Lung (tissue), 12 donors: Measurements from ENCODE around the gene DGAT2L6. TPM values are rescaled to one million over a fixed set of nuclear protein-coding genes. Genes with fewer than 3 reads are reported as not detected.
A peak's percentile ranks its signal among the peaks of the same experiment; 100 is the strongest.
"Not testable (repeated sequence)": the region's sequence is repeated elsewhere in the genome, so short reads cannot be mapped to it uniquely, and the experiment has no call there.

Source experiments
- ATAC-seq: fragments of 200-7000 bp; cut with Tn5 transposase; one replicate; pipeline ENCODE4 v1.9.1; 2020; ENCODE audit warnings: moderate number of reproducible peaks; ENCODE audit not compliant: insufficient read depth, low FRiP score
- DNase-seq, 3 donors: peaks; one replicate each; pipeline ENCODE4 v3.0.0-alpha.2; 2013 to 2017
- H3K27ac ChIP-seq, 2 donors: one replicate each; pipeline ENCODE4 v1.5.1; 2013; ENCODE audit warnings: mild to moderate bottlenecking in 2 of 2, moderate library complexity in 2 of 2, control low read depth in 1 of 2, inconsistent platforms in 1 of 2, low read depth in 1 of 2, low read length in 1 of 2
- H3K27me3 ChIP-seq, 3 donors: one replicate each; pipeline ENCODE4 v1.5.1; 2013; ENCODE audit warnings: low read length in 2 of 3; ENCODE audit not compliant: control insufficient read depth in 3 of 3, insufficient read depth in 3 of 3
- H3K36me3 ChIP-seq, 4 donors: one replicate each; pipeline ENCODE4 v1.5.1; 2013; ENCODE audit warnings: low read length in 4 of 4, mild to moderate bottlenecking in 1 of 4, moderate library complexity in 1 of 4; ENCODE audit not compliant: control insufficient read depth in 4 of 4, insufficient read depth in 4 of 4
- H3K4me1 ChIP-seq, 5 donors: one replicate each; pipeline ENCODE4 v1.5.1; 2013; ENCODE audit warnings: low read length in 5 of 5, mild to moderate bottlenecking in 2 of 5, moderate library complexity in 1 of 5; ENCODE audit not compliant: control insufficient read depth in 5 of 5, insufficient read depth in 5 of 5
- H3K4me3 ChIP-seq: one replicate; pipeline ENCODE4 v1.5.1; 2013; ENCODE audit warnings: mild to moderate bottlenecking, control low read depth, moderate library complexity
- H3K9ac ChIP-seq, 2 donors: one replicate each; pipeline ENCODE4 v1.5.1; 2013; ENCODE audit warnings: low read length in 2 of 2, control low read depth in 1 of 2; ENCODE audit not compliant: insufficient read depth in 1 of 2
- H3K9me3 ChIP-seq, 4 donors: one replicate each; pipeline ENCODE4 v1.5.1; 2013; ENCODE audit warnings: low read length in 3 of 4, mild to moderate bottlenecking in 1 of 4, moderate library complexity in 1 of 4; ENCODE audit not compliant: control insufficient read depth in 4 of 4, insufficient read depth in 3 of 4
- WGBS, 2 donors: extraction: QIAGEN DNeasy Blood & Tissue Kit; methylation state at CpG; one replicate each; pipeline ENCODE4 v1.1.7; 2013; 5-methylcytosine and 5-hydroxymethylcytosine counted together
- polyA plus RNA-seq, 2 donors: library from polyadenylated mRNA; stranded (reverse); fragments of 200-250 nt; gene quantifications; one replicate each; pipeline ENCODE4 v1.2.1, GENCODE V29; 2013
- total RNA-seq, 2 donors: library from RNA; depleted of rRNA in 1 of 2; stranded (reverse); fragments of >200 nt in 1 of 2; gene quantifications; one replicate each; pipeline ENCODE4 v1.2.1, GENCODE V29; 2014 to 2021
- TF ChIP-seq, protein P1 (sequence below): IDR thresholded peaks from 2 replicates; pipeline ENCODE4 v1.5.1; 2012; ENCODE audit warnings: mild to moderate bottlenecking; ENCODE audit errors: control extremely low read depth, extremely low read depth
- donor health status: control.
- donor health status: control.
- donor health status: Bipolar disorder and iron deficiency.
- donor health status: healthy.
- donor health status: DM: yes; HTN: yes; CAD: no.

Gene DGAT2L6
- total and polyA plus RNA-seq, 4 donors = not detected

- TF ChIP-seq, protein P1, sequence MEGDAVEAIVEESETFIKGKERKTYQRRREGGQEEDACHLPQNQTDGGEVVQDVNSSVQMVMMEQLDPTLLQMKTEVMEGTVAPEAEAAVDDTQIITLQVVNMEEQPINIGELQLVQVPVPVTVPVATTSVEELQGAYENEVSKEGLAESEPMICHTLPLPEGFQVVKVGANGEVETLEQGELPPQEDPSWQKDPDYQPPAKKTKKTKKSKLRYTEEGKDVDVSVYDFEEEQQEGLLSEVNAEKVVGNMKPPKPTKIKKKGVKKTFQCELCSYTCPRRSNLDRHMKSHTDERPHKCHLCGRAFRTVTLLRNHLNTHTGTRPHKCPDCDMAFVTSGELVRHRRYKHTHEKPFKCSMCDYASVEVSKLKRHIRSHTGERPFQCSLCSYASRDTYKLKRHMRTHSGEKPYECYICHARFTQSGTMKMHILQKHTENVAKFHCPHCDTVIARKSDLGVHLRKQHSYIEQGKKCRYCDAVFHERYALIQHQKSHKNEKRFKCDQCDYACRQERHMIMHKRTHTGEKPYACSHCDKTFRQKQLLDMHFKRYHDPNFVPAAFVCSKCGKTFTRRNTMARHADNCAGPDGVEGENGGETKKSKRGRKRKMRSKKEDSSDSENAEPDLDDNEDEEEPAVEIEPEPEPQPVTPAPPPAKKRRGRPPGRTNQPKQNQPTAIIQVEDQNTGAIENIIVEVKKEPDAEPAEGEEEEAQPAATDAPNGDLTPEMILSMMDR = no peak
- no peak overlapping the region for H3K9ac ChIP-seq
- ATAC-seq = no peak
- H3K4me1 ChIP-seq = no peaks in the 10 kb centered on the region
- H3K4me3 ChIP-seq = no peak overlapping the region
- no peaks in the 10 kb centered on the region for H3K27me3 ChIP-seq
- no peaks in the 10 kb centered on the region for H3K36me3 ChIP-seq
- WGBS, 2 donors = 67 to 84% methylated on average over 5 of the region's 5 CpGs
- DNase-seq = no peak
- no peak overlapping the region for H3K27ac ChIP-seq
- H3K9me3 ChIP-seq = no peaks in the 10 kb centered on the region
Measured at GRCh38 chrX:70201732-70202131, 24.4 kb downstream of the DGAT2L6 start.

DNA sequence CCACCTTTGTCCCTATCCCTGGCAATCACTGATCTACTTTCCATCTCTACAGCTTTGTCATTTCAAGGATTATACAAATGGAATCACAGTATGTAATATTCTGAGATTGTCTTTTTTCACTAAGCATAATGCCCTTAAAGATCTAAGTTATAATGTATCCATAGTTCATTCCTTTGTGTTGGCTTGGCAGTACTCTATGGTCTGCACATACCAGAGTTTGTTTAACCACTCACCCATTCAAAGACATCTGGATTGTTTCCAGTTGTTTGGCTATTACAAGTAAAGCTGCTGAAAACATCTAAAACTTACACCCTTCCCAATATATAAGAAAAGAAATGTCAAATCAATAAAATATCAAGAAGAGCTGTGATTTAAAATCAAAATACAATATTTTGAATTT, 31.2 kb downstream of the DGAT2L6 start:
- Histone ChIP-seq H3K4me1 (no peaks in the 10 kb centered on the region), H3K9me3 (no peaks in the 10 kb centered on the region), H3K9ac (no peak overlapping the region), H3K27ac (no peak overlapping the region), H3K36me3 (no peaks in the 10 kb centered on the region), H3K4me3 (no peak overlapping the region), H3K27me3 (no peaks in the 10 kb centered on the region)
- DNase-seq (peak in 1 of 3 donors; percentile 2), ATAC-seq (no peak)
- TF ChIP-seq, protein P1 = no peak

- WGBS, 2 donors = 54 to 56% methylated on average over 6 of the region's 6 CpGs
- not testable (repeated sequence) for H3K4me3 ChIP-seq, ATAC-seq
Measured at GRCh38 chrX:70209570-70209969, 32.3 kb downstream of the DGAT2L6 start.

DNA sequence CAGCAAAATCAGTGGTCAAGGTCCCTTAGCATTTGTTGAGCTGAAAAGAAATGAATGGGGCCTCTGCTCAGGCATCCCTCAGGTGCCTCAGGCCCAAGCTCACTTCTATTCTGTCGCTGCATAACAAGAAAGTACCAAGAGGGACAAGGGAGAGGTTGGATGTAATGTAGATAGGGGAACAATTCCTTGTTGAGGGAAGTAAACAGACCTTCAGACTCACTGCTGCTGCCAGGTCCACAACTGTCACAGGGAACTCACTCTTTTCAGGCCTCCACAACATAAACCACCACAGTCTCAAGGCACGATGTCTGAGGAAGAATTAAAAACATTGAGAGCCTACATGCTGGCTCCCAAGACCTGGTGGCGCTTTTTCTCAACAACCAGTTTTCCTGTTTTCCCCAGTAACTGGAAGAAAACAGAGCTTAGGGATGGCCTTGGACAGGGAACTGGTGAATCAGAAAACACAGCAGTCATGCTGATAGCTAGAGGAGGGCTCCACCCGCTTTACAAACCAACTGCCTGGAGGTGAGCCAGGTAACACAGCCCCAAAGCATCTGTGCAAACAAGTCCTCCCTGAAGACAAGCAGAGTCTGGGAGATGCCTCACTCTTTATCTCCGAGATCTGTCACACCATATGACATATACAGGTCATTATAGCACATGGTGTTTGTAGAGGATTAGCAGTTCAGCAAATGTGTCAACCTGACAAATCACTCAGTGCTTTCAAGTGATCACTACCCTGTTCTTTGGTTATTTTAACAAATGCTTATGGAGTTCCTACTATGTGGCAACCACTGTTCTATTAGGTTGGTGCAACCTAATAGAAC, 42.9 kb downstream of the DGAT2L6 start:
- Histone ChIP-seq H3K4me1 (no peaks in the 10 kb centered on the region), H3K27me3 (no peaks in the 10 kb centered on the region), H3K27ac (no peak overlapping the region), H3K9ac (no peak overlapping the region), H3K9me3 (no peaks in the 10 kb centered on the region), H3K4me3 (no peak overlapping the region), H3K36me3 (no peaks in the 10 kb centered on the region)
- ATAC-seq (no peak), DNase-seq (no peak)
- WGBS, 2 donors = 62 to 88% methylated on average over 5 of the region's 5 CpGs
- TF ChIP-seq, protein P1 = no peak

More at GRCh38 chrX:70209570-70209969, 32.3 kb downstream of the DGAT2L6 start:
- H3K36me3 ChIP-seq, DNase-seq, H3K4me1 ChIP-seq, H3K9ac ChIP-seq, H3K27ac ChIP-seq, H3K27me3 ChIP-seq, H3K9me3 ChIP-seq: not testable (repeated sequence)
